ENCODE data around the gene CC2D1A.
"Not testable (repeated sequence)": the region's sequence is repeated elsewhere in the genome, so short reads cannot be mapped to it uniquely, and the experiment has no call there.

The CC2D1A gene

DNA sequence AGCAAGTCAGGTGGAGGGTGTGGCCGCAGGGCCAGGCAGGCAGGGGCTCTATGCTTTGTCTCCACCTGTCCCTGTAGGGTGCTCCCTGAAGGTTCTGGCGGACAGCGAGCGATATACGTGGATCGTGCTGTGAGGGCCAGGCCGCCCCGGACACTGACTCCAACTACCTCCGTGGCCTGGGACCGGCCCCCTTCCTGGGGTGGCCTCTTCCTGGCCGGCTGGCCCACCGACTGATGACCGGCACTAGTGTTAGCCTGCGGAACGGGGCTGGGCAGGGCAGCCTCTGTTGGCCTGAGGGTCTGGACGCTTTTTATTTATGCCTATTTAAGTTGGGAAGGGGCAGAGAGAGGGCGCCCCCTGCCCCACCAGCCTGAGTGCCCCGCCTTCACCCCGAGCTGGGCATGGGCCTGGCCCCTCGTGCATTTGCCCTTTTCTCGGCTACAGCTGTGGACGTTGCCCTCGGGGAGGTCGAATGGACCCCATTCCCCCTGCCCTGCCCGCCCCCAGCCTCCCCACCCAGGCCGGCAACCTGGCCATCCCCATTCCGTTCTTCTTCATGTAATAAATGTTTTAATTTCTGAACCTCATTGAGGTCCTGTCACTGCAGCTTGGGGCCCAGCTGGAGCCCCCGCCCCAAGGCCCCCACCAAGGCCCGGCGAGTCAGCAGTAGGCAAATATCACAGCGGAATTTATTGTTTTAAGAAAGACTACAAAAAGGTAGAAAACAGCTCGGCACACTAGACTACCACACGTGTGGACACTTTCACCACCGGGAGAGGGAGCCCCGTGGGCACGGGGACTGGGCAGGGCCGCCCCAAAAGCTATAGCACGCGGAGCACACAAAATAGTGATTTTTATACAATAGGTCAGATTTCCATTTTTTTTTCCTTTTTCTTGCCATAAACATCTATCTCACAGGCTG, 55.1 kb downstream of the CC2D1A start:
- no peak for DNase-seq (ENCODE audit: low read depth in 4 of 4, low spot score in 1 of 4)

GRCh38 chr19:13961826-13962698, 56.1 kb downstream of the CC2D1A start:
- DNase-seq (ENCODE audit: low read depth in 4 of 4, low spot score in 1 of 4), result no peak

DNA sequence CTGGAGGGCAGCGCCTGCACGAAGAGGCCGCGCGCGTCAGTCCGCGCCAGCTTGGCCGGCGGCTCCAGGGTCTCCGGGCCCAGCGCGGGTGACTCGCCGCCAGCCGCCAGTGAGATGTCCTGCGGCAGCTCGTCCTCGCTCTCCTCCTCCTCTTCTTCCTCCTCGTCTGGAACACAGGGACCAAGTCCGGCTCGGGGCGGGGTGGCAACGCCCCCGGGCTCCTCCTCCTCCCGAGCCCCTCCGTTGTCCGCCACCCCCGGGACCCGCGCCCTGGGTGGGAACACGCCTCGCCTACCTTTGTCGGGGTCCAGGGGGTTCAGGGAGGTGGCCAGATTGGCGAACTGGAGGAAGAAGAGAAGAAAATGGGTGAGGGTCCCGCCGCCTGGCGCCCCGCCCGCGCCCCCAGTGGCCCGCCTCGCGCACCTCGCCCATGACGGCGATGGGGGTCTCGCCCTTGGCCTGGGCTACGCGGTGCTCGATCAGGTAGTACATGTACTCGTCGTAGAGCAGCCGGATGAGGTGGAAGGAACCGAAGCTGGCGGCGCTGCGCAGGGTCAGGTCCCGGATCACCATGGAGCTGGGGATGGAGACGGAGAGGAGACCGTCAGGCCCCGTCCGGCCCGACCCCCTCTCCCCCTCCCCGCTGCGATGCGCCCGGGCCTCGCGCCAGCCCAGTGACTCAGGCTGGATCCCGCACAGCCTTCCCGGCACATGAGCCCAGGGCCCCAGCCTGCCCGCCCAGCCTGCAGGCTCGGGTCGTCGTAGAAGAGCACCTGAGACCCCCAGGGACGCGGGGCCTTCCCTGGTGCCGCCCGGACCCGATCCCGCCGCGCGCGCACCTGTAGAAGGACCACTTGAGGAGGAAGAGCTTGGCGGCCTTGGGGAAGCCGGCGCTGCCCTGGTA, 57.0 kb downstream of the CC2D1A start:
- DNase-seq (ENCODE audit: low read depth in 4 of 4, low spot score in 1 of 4), result no peak

- DNase-seq (ENCODE audit: low read depth in 4 of 4, low spot score in 1 of 4), result no peak
These were observed 57.7 kb downstream of the CC2D1A start for GRCh38 chr19:13963603-13964105.

GRCh38 chr19:13964776-13965175, 58.8 kb downstream of the CC2D1A start:
- DNase-seq (ENCODE audit: low read depth in 4 of 4, low spot score in 1 of 4), result no peak

DNA sequence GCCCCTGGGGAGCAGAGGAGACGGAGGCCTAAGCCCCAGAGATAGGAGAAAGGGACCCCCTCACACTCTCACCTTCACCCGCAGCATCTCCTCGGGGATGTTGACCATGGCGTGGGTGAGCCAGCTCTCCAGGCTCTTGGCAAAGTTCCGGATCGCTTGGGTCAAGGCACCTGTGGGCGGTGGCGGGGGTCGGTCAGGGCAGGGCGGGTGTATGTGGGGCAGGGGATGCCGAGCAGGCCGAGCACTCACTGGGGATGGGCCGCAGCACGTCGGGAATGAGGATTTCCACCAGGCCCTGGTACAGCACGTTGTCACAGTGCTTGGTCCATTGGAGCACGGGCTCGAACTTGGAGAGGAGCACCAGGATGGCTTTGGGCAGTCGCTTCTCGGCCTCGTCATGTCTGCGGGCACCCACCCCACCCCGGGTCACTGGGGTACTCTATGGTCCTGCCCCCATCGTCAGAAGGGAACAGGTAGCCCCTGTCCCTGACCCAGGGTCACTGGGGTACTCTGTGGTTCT, 59.4 kb downstream of the CC2D1A start:
- DNase-seq (ENCODE audit: low read depth in 4 of 4, low spot score in 1 of 4), result no peak

DNA sequence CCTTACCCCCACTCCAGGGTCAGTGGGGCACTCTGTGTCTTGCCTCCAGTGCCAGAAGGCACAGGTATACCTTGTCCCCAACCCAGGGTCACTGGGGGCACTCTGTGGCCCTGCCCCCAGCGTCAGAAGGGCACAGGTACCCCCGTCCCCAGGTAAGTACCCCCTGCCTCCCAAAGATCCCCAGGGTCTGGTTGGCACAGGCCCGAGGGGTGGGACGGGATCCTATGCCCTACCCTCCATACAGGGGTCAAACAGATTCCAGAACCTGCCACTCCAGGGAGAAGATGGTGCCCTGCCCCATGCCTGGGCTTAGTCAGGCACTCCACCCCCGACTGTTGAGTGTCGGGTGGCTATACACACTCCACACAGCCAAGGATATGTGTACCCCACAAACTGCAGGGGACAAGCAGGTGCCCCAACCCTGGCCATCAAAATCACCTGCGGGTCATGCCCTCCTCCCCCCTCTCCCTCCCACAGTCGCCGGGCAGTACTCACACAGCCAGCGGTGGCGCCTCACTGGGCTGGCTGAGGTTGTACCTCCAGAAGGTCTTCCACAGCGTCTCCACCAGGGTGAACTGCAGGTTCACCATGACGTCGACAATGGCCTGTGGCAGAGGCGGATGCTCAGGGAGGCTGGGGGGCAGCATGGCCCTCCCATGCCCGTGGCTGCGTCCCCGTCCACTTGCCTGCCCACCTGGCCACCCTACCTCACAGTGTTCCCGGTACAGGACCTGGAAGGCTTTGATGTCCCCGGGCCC, 60.1 kb downstream of the CC2D1A start:
- no peak for DNase-seq (ENCODE audit: low read depth in 4 of 4, low spot score in 1 of 4)

- no peak for DNase-seq (ENCODE audit: low read depth in 4 of 4, low spot score in 1 of 4)
These were observed 60.7 kb downstream of the CC2D1A start for GRCh38 chr19:13966684-13967128.

GRCh38 chr19:13967206-13967605, 61.2 kb downstream of the CC2D1A start:
- not testable (repeated sequence) for DNase-seq (ENCODE audit: low read depth in 4 of 4, low spot score in 1 of 4)

- DNase-seq (ENCODE audit: low read depth in 4 of 4, low spot score in 1 of 4), result no peak
These were observed 62.5 kb downstream of the CC2D1A start for GRCh38 chr19:13968383-13968935.

DNA sequence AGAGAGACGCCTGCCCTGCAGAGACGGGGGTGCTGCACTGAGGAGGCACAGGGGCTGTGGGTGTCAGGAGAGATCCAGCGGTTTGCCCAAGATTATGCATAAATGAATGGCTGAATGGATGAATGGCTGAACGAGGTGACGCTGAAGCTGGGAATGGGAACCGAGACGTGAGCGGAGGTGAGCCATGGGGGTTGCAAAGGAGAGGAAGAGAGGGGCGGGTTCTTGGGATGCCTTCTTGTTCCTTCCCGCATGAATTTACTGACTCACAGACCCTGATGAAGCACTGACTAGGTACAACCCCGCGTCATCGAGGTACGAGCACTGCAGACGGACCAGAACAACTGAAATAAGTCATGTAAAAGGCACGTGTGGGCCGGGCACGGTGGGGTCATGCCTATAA, 63.0 kb downstream of the CC2D1A start:
- DNase-seq (ENCODE audit: low read depth in 4 of 4, low spot score in 1 of 4), result no peak

GRCh38 chr19:13969897-13970296, 63.9 kb downstream of the CC2D1A start:
- no peak for DNase-seq (ENCODE audit: low read depth in 4 of 4, low spot score in 1 of 4)

- DNase-seq (ENCODE audit: low read depth in 4 of 4, low spot score in 1 of 4), result not testable (repeated sequence)
These were observed 65.9 kb downstream of the CC2D1A start for GRCh38 chr19:13971868-13972267.

DNA sequence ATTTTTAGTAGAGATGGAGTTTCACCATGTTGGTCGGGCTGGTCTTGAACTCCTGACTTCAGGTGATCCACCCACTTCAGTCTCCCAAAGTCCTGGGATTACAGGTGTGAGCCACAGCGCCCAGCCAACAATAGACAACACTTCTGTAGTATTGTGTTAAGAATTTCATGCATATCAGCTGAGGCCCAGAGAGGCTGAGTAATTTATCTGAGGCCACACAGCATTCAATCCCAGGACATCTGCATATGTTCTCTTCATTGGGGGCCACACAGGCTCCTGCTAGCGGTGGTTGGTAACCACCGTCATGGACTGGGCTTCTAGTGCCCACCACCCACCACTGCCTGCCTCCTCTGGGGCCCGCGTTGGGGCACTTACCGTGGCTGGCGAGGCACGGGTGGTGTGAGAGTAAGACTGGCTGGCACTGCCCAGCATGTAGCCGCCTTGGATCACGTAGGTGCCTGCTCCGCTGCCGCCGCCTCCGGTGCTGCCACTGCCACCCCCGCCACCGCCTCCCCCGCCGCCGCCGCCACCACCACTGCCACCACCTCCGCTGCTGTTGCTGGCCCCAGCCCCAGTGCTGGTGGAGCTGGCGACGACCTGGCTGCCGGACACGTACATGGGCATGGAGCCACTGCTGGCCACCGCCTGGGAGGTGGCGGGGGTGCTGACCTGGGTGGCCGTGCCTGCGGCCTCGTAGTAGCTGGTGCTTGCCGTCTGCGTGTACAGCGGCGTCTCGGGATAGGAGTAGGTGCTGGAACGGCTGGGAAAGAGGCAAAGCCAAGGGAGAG, 66.6 kb downstream of the CC2D1A start:
- DNase-seq (ENCODE audit: low read depth in 4 of 4, low spot score in 1 of 4), result no peak

GRCh38 chr19:13973479-13973878, 67.5 kb downstream of the CC2D1A start:
- DNase-seq (ENCODE audit: low read depth in 4 of 4, low spot score in 1 of 4), result not testable (repeated sequence)

DNA sequence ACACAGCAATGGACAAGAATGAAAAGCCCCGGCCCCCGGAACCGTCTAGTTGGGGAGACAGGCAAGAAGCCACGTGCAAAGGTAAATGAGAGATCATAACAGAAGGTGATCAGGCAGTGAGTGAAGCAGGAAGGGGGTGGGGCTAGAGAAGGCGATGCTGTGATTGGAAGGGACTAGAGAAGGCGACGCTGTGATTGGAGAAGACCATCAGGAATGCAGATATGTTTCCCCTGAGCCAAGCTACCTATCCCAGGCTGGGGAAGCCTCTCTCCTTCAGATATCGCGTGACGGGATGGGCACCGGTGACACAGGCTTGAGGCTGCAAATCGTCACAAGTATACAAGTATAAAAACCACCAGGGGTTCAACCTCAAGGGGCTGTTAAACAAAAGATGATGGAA, 68.1 kb downstream of the CC2D1A start:
- DNase-seq (ENCODE audit: low read depth in 4 of 4, low spot score in 1 of 4), result no peak

DNA sequence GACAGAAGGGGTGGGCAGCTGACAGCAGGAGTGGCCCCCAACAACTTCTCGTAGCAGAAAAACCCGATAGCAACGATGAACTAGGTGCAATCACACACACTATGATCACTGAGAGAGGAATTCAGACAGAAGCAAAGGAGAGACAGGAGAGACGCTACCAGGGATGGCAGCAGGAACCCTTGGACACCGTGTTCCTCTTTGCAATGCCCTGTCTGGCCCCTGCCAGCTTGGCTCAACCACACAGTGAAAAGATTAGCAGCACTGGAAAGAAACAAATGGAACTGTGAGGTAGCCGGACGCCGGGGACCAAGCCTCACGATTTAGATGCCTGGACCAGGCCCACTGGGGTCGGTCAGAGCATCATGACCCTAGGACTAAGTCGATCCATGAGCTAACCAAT, 69.9 kb downstream of the CC2D1A start:
- no peak for DNase-seq (ENCODE audit: low read depth in 4 of 4, low spot score in 1 of 4)

- DNase-seq (ENCODE audit: low read depth in 4 of 4, low spot score in 1 of 4), result no peak
These were observed 70.4 kb downstream of the CC2D1A start for GRCh38 chr19:13976446-13976845.

DNA sequence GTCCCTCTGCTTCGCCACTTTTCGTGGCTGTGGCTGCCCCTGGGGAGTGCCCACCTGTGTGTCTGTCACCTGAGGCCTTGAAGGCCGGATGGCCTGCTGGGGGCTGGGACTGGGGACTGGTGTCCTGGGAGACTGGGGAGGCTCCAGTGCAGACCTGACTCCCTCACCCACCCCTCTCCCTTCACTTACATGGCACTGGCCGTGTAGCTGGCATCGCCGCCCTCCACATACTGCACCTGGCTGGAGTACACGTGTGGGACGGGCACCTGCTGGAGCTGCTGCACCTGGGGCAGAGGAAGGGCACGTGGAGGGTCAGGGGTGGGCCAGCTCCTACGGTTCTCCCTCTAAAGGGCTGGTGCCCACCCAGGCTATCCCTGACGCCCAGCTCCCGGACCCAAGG, 71.8 kb downstream of the CC2D1A start:
- no peak for DNase-seq (ENCODE audit: low read depth in 4 of 4, low spot score in 1 of 4)

Data from stimulated activated CD4-positive, alpha-beta T cell treated with anti-CD3 and anti-CD28 coated beads, Interleukin-1b, Interleukin-23, amount 100 ng/mL, for 24 hours (primary cell).